Neuronal stem cell (in vitro differentiated cells): ENCODE results near the gene ARPP21.

Source experiments
- DNase-seq: peaks from one replicate; pipeline ENCODE4 v3.0.0-alpha.2; 2013; ENCODE audit warnings: low spot score
- H2AFZ ChIP-seq: one replicate; pipeline ENCODE4 v1.6.1; 2013; ENCODE audit warnings: mild to moderate bottlenecking, low read length, inconsistent platforms
- H2AK5ac ChIP-seq: 2 replicates; pipeline ENCODE4 v1.6.1; 2013; ENCODE audit warnings: low read depth, mild to moderate bottlenecking, inconsistent platforms, low read length, moderate library complexity, mixed read lengths
- H2BK120ac ChIP-seq: 2 replicates; pipeline ENCODE4 v1.6.1; 2013; ENCODE audit warnings: low read depth, mild to moderate bottlenecking, inconsistent platforms, low read length, moderate library complexity, mixed read lengths
- H2BK12ac ChIP-seq: one replicate; pipeline ENCODE4 v1.6.1; 2013; ENCODE audit warnings: low read length, inconsistent platforms
- H2BK15ac ChIP-seq: 2 replicates; pipeline ENCODE4 v1.6.1; 2013; ENCODE audit warnings: mild to moderate bottlenecking, low read length, inconsistent platforms, mixed read lengths
- H2BK5ac ChIP-seq: one replicate; pipeline ENCODE4 v1.6.1; 2013; ENCODE audit warnings: inconsistent platforms, mild to moderate bottlenecking, low read length, moderate library complexity
- H3K14ac ChIP-seq: one replicate; pipeline ENCODE4 v1.6.1; 2013; ENCODE audit warnings: low read length, inconsistent platforms
- H3K18ac ChIP-seq: 2 replicates; pipeline ENCODE4 v1.6.1; 2013; ENCODE audit warnings: low read length, inconsistent platforms
- H3K23ac ChIP-seq: 2 replicates; pipeline ENCODE4 v1.6.1; 2013; ENCODE audit warnings: low read depth, mild to moderate bottlenecking, mixed read lengths, low read length, inconsistent platforms; ENCODE audit not compliant: poor library complexity
- H3K27ac ChIP-seq: replicated peaks from 3 replicates; pipeline ENCODE4 v1.5.1; 2013; ENCODE audit warnings: low read length, inconsistent platforms
- H3K27me3 ChIP-seq, 3 experiments: 2 replicates each; pipeline ENCODE4 v1.6.1; 2013; ENCODE audit warnings: low read length in 3 of 3, mild to moderate bottlenecking in 2 of 3, inconsistent platforms in 1 of 3, low read depth in 1 of 3, mixed read lengths in 1 of 3, moderate library complexity in 1 of 3; ENCODE audit not compliant: control insufficient read depth in 3 of 3, insufficient read depth in 3 of 3
- H3K36me3 ChIP-seq, 2 donors: replicated peaks in 1 of 2; 2 replicates each; pipeline ENCODE4 v1.6.1; 2013; ENCODE audit warnings: low read length in 2 of 2; ENCODE audit not compliant: control insufficient read depth in 2 of 2, insufficient read depth in 2 of 2
- H3K4ac ChIP-seq: 2 replicates; pipeline ENCODE4 v1.6.1; 2013; ENCODE audit warnings: inconsistent platforms, mild to moderate bottlenecking, low read length, moderate library complexity
- H3K4me1 ChIP-seq, 2 donors: 1 replicate in 1 of 2; 2 replicates in 1 of 2; pipeline ENCODE4 v1.6.1; 2013; ENCODE audit warnings: low read length in 2 of 2, low read depth in 1 of 2; ENCODE audit not compliant: control insufficient read depth in 2 of 2, insufficient read depth in 1 of 2
- H3K4me2 ChIP-seq: one replicate; pipeline ENCODE4 v1.6.1; 2013; ENCODE audit warnings: mild to moderate bottlenecking, low read length, inconsistent platforms; ENCODE audit not compliant: insufficient read depth, poor library complexity, severe bottlenecking
- H3K4me3 ChIP-seq, 2 donors: 2 replicates each; pipeline ENCODE4 v1.5.1; 2013; ENCODE audit warnings: low read length in 2 of 2, mild to moderate bottlenecking in 2 of 2, inconsistent platforms in 1 of 2, moderate library complexity in 1 of 2
- H3K79me1 ChIP-seq: one replicate; pipeline ENCODE4 v1.6.1; 2013; ENCODE audit warnings: low read depth, mild to moderate bottlenecking, inconsistent platforms, low read length, moderate library complexity
- H3K9ac ChIP-seq: one replicate; pipeline ENCODE4 v1.6.1; 2013; ENCODE audit warnings: mild to moderate bottlenecking, low read depth, low read length, inconsistent platforms; ENCODE audit not compliant: poor library complexity
- H3K9me3 ChIP-seq, 2 donors: replicated peaks in 1 of 2; 2 replicates each; pipeline versions ENCODE3 to v1.6.1; 2013; ENCODE audit warnings: low read length in 2 of 2, mild to moderate bottlenecking in 2 of 2, inconsistent platforms in 1 of 2, low read depth in 1 of 2, mixed read lengths in 1 of 2, moderate library complexity in 1 of 2; ENCODE audit not compliant: control insufficient read depth in 2 of 2, insufficient read depth in 1 of 2
- H4K8ac ChIP-seq: one replicate; pipeline ENCODE4 v1.6.1; 2013; ENCODE audit warnings: low read depth, mild to moderate bottlenecking, inconsistent platforms, low read length, moderate library complexity
- H4K91ac ChIP-seq: one replicate; pipeline ENCODE4 v1.6.1; 2013; ENCODE audit warnings: low read length, low read depth, mild to moderate bottlenecking, inconsistent platforms; ENCODE audit not compliant: poor library complexity
- WGBS, 2 donors: extraction: QIAGEN DNeasy Blood & Tissue Kit; methylation state at CpG; one replicate each; pipeline ENCODE4 v1.1.7; 2013; ENCODE audit warnings: missing lambda C conversion rate in 2 of 2, mixed read lengths in 1 of 2; ENCODE audit not compliant: insufficient read length in 2 of 2, insufficient replicate concordance in 1 of 2; ENCODE audit errors: extremely low coverage in 2 of 2; 5-methylcytosine and 5-hydroxymethylcytosine counted together

ARPP21 gene

DNA sequence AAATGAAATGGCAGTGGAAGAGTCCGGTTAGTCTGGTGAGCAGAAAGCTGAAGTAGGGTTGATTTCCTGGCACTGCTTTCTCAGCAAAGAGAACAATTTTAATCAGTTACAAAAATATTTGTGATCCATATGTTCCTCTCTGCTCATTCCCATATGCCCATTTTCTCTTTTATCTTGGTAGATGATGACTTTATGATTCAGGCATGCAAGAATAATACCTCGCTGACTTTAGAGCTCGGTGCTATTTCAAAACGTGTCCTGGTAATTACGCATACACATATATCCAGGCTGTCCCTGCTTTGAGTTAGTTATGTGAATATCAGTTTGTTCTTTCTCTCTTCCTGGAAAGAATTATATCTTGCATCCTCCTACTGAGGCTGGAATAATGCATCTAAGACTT is 38.5 kb downstream of the ARPP21 start:
- H3K27me3 ChIP-seq: no peaks in the 10 kb centered on the region
- H3K79me1 ChIP-seq: no peaks in the 10 kb centered on the region
- H3K36me3 ChIP-seq: no peaks in the 10 kb centered on the region
- H4K91ac ChIP-seq: no peak overlapping the region
- H2BK12ac ChIP-seq: no peak overlapping the region
- no peak overlapping the region for H3K23ac ChIP-seq
- no peaks in the 10 kb centered on the region for H3K4me1 ChIP-seq
- H2BK15ac ChIP-seq: no peak overlapping the region
- no peak overlapping the region for H3K9ac ChIP-seq
- no peak overlapping the region for H2AK5ac ChIP-seq
- H3K27ac ChIP-seq: no peak overlapping the region
- no peaks in the 10 kb centered on the region for H3K9me3 ChIP-seq
- no peak overlapping the region for H3K14ac ChIP-seq
- no peak overlapping the region for H3K4me3 ChIP-seq
- H3K4ac ChIP-seq: no peak overlapping the region
- H2BK120ac ChIP-seq: no peak overlapping the region
- no peak overlapping the region for H3K4me2 ChIP-seq
- H2BK5ac ChIP-seq: no peak overlapping the region
- no peak overlapping the region for H4K8ac ChIP-seq
- no peak for DNase-seq
- H2AFZ ChIP-seq: no peak overlapping the region
- no CpG with 5 or more reads among the region's 5 CpGs for WGBS, 2 donors
- H3K18ac ChIP-seq: no peak overlapping the region

GRCh38 chr3:35678643-35679161 is 39.4 kb downstream of the ARPP21 start:
- Histone ChIP-seq H3K79me1 (no peaks in the 10 kb centered on the region), H3K18ac (no peak overlapping the region), H3K14ac (no peak overlapping the region), H4K91ac (no peak overlapping the region), H3K9me3 (no peaks in the 10 kb centered on the region), H3K23ac (no peak overlapping the region), H3K36me3 (no peaks in the 10 kb centered on the region), H2BK5ac (no peak overlapping the region), H2AFZ (peak overlapping the region; percentile 20), H3K27ac (no peak overlapping the region), H3K9ac (no peak overlapping the region), H3K4ac (no peak overlapping the region), H2BK15ac (no peak overlapping the region), H3K4me1 (no peaks in the 10 kb centered on the region), H3K4me3 (no peak overlapping the region), H2BK12ac (no peak overlapping the region), H3K4me2 (no peak overlapping the region), H2AK5ac (no peak overlapping the region), H3K27me3 (no peaks in the 10 kb centered on the region), H4K8ac (no peak overlapping the region), H2BK120ac (no peak overlapping the region)
- DNase-seq: no peak
- WGBS, 2 donors: no CpG with 5 or more reads among the region's 7 CpGs

GRCh38 chr3:35679409-35680080 is 40.2 kb downstream of the ARPP21 start:
- Histone ChIP-seq H2BK5ac (no peak overlapping the region), H3K4me1 (no peaks in the 10 kb centered on the region)
- no CpG with 5 or more reads among the region's 14 CpGs for WGBS, 2 donors

DNA sequence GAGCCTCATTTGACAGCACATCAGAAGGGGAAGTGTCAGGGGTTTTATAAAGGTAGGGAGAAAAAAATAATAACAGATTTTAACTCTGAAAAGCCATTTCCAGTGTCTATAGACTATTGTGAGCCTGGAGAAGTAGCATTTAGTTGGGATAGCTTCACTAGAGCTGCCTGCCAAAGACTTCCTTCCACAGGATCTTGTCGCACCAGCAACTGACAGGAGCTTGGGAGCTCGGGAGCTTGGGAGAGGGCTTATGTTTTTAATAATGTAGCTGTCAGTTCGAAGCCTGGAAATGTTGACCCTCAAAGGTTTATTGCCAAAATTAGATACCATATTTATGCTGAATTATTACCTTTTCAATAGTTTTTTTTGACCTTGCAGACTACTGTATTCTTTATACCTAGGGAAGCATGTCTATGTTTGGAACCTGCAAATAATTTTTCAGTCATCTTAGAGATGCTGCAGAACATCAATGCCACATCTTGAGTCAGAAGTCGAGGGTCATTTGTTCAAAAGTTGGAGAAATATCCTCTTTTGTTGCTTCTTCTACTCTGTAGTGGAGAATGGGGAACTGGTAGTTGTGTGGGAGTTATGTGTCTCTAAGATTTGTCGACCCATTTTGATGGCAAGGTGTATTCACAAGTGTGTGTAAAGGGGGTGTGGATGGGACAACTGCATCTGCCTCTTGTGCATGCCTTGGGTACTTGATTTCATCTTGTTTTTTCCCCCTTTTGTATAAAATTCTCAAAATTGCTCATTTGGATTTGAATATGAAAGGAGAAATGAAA is 41.7 kb downstream of the ARPP21 start:
- Histone ChIP-seq H3K4me3 (no peak overlapping the region), H2BK12ac (no peak overlapping the region), H2AFZ (no peak overlapping the region), H3K4ac (no peak overlapping the region), H3K36me3 (no peaks in the 10 kb centered on the region), H2BK15ac (no peak overlapping the region), H3K9me3 (no peaks in the 10 kb centered on the region), H2BK120ac (no peak overlapping the region), H3K9ac (no peak overlapping the region), H3K4me2 (no peak overlapping the region), H3K27me3 (no peaks in the 10 kb centered on the region), H4K91ac (no peak overlapping the region), H2AK5ac (no peak overlapping the region), H3K23ac (no peak overlapping the region), H3K79me1 (no peaks in the 10 kb centered on the region), H3K4me1 (peaks cover 0 to 3% of the 10 kb centered on the region in 2 donors), H4K8ac (no peak overlapping the region), H3K14ac (no peak overlapping the region), H2BK5ac (no peak overlapping the region), H3K18ac (no peak overlapping the region), H3K27ac (no peak overlapping the region)
- no CpG with 5 or more reads among the region's 5 CpGs for WGBS, 2 donors
- no peak for DNase-seq

More at GRCh38 chr3:35679409-35680080, 40.2 kb downstream of the ARPP21 start:
- Histone ChIP-seq H2BK15ac (no peak overlapping the region), H3K14ac (no peak overlapping the region), H4K8ac (no peak overlapping the region), H2AFZ (no peak overlapping the region), H3K4ac (no peak overlapping the region), H3K4me3 (no peak overlapping the region), H3K36me3 (no peaks in the 10 kb centered on the region), H2BK120ac (no peak overlapping the region), H2AK5ac (no peak overlapping the region), H3K9ac (no peak overlapping the region), H3K27ac (no peak overlapping the region), H3K18ac (no peak overlapping the region), H3K4me2 (no peak overlapping the region), H3K9me3 (no peaks in the 10 kb centered on the region), H4K91ac (no peak overlapping the region), H3K27me3 (no peaks in the 10 kb centered on the region), H3K79me1 (no peaks in the 10 kb centered on the region), H3K23ac (no peak overlapping the region), H2BK12ac (no peak overlapping the region)
- DNase-seq: no peak
